ENCODE measurements around the gene CCL19.

The CCL19 gene

DNA sequence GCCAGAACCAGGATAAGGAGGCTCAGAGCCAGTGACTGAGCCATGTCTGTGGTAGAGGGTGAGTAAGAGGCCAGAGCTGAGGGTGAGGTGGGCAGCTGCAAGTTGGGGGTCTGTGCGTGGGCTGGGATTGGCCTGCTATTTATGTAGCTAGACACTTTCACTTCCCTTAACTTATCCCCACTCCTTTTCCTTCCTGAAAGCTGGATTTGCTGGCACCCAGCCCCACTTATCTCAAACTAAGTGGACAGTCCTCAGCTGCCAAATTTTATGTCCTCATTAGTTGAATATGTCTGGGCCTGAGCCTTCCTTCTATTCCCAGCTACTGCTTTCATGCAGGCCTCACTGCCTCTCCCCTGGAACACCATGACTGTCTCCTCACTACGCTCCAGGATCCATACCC lies 18.9 kb upstream of the CCL19 start, which contains the start of gene CCL21:
TSS of gene CCL21 (minus strand) at position 114 of the 400 bp plus-strand sequence. CDS start at position 44, 70 bp downstream.
- ATAC-seq (ENCODE audit: low read depth) (no peak), DNase-seq (ENCODE audit: low spot score) (no peak)
- H3K36me3 ChIP-seq (ENCODE audit: low read depth), result no peaks in the 10 kb centered on the region
- no peaks in the 10 kb centered on the region for H3K9me3 ChIP-seq (ENCODE audit: severe bottlenecking)
- TF ChIP-seq, protein P1, sequence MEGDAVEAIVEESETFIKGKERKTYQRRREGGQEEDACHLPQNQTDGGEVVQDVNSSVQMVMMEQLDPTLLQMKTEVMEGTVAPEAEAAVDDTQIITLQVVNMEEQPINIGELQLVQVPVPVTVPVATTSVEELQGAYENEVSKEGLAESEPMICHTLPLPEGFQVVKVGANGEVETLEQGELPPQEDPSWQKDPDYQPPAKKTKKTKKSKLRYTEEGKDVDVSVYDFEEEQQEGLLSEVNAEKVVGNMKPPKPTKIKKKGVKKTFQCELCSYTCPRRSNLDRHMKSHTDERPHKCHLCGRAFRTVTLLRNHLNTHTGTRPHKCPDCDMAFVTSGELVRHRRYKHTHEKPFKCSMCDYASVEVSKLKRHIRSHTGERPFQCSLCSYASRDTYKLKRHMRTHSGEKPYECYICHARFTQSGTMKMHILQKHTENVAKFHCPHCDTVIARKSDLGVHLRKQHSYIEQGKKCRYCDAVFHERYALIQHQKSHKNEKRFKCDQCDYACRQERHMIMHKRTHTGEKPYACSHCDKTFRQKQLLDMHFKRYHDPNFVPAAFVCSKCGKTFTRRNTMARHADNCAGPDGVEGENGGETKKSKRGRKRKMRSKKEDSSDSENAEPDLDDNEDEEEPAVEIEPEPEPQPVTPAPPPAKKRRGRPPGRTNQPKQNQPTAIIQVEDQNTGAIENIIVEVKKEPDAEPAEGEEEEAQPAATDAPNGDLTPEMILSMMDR (IDR thresholded peaks at IDR 0.05; ENCODE audit: poor library complexity, severe bottlenecking), result no peak
- no peaks in the 10 kb centered on the region for H3K27me3 ChIP-seq (ENCODE audit: insufficient read depth, poor library complexity, severe bottlenecking)
- no peaks in the 10 kb centered on the region for H3K4me1 ChIP-seq (ENCODE audit: insufficient read depth, poor library complexity, severe bottlenecking)
- no peak within 1 kb of the TSS for H3K4me3 ChIP-seq (ENCODE audit: severe bottlenecking)
- no peak within 1 kb of the TSS for H3K27ac ChIP-seq (ENCODE audit: poor library complexity, severe bottlenecking)

DNA sequence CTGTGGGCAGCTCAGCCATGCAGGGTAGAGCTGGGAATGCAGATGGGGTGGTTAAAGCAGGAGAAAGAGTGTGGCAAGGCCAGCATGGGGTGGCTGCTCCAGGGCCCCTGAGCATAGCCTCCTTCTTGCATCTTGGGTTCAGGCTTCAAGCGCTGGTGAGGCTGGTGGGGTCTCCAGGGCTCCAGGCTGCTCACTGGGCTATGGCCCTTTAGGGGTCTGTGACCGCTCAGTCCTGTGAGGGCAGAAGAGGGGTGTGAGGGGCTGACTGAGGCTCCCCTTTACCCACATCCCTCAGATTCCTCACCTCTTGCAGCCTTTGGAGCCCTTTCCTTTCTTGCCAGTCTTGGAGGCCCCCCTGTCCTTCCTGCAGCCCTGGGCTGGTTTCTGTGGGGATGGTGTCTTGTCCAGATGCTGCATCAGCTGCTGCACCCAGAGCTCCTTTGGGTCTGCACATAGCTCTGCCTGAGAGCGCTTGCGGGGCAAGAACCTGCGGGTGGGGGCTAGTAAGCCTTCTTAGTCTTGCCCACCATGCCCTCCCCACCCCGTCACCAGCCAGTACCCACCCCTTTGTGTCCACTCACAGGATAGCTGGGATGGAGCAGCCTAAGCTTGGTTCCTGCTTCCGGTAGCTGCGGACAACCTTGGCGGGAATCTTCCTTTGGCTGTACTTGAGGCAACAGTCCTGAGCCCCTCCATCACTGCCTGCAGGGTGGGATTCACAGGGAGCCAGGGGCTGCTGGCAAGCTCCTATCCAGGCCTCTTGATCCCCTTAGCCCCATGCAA lies 18.3 kb upstream of the CCL19 start:
- Histone ChIP-seq H3K4me1 (ENCODE audit: insufficient read depth, poor library complexity, severe bottlenecking) (no peaks in the 10 kb centered on the region), H3K36me3 (ENCODE audit: low read depth) (no peaks in the 10 kb centered on the region), H3K4me3 (ENCODE audit: severe bottlenecking) (no peak overlapping the region), H3K27ac (ENCODE audit: poor library complexity, severe bottlenecking) (no peak overlapping the region), H3K27me3 (ENCODE audit: insufficient read depth, poor library complexity, severe bottlenecking) (no peaks in the 10 kb centered on the region), H3K9me3 (ENCODE audit: severe bottlenecking) (no peaks in the 10 kb centered on the region)
- ATAC-seq (ENCODE audit: low read depth) (no peak), DNase-seq (ENCODE audit: low spot score) (no peak)
- TF ChIP-seq, protein P1 (IDR thresholded peaks at IDR 0.05; ENCODE audit: poor library complexity, severe bottlenecking), result no peak

DNA sequence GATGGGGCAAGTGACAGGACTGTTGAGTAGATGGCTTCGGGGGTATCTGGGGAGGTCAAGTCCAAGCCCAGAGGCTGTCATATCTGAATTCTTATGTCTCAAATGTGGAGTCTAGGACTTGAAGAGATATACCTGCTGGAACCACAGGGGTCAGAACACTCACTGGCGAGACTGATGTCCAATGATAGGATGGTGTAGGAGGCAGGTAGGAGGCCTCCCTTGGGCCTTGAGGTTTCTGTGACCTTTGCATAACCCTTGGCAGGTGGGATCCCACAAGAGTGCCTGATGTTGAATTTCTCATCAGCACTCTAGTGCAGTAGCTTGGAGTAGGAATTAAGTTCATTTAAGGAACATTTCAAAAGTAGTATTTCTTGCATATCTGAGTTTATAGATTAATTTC lies 16.1 kb upstream of the CCL19 start:
- TF ChIP-seq, protein P1 (IDR thresholded peaks at IDR 0.05; ENCODE audit: poor library complexity, severe bottlenecking), result no peak
- Histone ChIP-seq H3K4me1 (ENCODE audit: insufficient read depth, poor library complexity, severe bottlenecking) (no peaks in the 10 kb centered on the region), H3K4me3 (ENCODE audit: severe bottlenecking) (no peak overlapping the region), H3K9me3 (ENCODE audit: severe bottlenecking) (no peaks in the 10 kb centered on the region), H3K27ac (ENCODE audit: poor library complexity, severe bottlenecking) (no peak overlapping the region), H3K36me3 (ENCODE audit: low read depth) (no peaks in the 10 kb centered on the region), H3K27me3 (ENCODE audit: insufficient read depth, poor library complexity, severe bottlenecking) (no peaks in the 10 kb centered on the region)
- ATAC-seq (ENCODE audit: low read depth) (no peak), DNase-seq (ENCODE audit: low spot score) (no peak)

DNA sequence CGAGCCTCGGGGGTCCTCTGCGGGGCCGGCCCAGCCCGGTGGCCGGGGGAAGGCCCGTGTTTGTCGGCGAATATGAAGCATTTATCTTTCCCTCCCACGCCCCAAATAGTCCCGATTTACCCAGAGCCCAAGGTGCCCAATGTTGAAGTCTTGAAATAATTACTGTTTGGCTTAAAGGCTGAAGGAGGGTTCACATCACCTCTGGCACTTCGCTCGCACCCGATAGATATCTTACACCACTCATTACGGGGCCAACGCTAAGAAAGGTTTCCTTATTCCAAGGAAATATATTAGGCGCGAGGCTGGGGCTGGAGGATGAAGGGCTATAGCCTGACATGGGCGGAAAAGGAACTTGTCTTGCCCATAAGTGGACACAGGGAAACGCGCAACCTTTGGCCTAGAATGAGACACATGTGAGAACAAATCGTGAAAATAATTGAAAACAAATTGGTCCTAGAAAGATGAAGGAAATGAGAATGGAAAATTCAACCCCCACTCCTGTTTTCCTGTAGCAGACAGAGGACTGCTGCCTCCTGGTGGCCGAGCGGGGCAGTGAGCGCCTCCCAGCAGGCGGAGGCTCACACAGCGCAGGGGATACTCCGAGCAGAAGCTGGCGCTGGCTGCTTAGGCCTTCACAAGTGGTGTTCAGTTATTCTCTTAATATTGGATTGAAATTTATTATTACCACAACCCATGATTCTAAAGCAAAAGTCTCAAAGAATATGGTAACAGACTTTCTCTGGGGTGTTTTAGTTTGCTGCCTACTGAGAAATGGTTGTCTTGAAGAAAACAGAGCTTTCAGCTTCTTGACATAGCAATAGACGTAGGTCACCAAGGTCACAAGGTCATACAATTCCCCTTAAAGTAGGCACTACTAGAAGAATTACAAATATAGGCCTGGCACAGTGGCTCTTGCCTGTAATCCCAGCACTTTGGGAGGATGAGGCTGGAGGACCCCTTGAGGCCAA lies 11.0 kb upstream of the CCL19 start:
- H3K36me3 ChIP-seq (ENCODE audit: low read depth), result no peaks in the 10 kb centered on the region
- ATAC-seq (ENCODE audit: low read depth) (peak; percentile 73), DNase-seq (ENCODE audit: low spot score) (no peak)
- H3K27me3 ChIP-seq (ENCODE audit: insufficient read depth, poor library complexity, severe bottlenecking), result no peaks in the 10 kb centered on the region
- TF ChIP-seq, protein P1 (IDR thresholded peaks at IDR 0.05; ENCODE audit: poor library complexity, severe bottlenecking), result peak; percentile 67
- no peak overlapping the region for H3K27ac ChIP-seq (ENCODE audit: poor library complexity, severe bottlenecking)
- peak overlapping the region; percentile 38 for H3K4me3 ChIP-seq (ENCODE audit: severe bottlenecking)
- no peaks in the 10 kb centered on the region for H3K4me1 ChIP-seq (ENCODE audit: insufficient read depth, poor library complexity, severe bottlenecking)
- no peaks in the 10 kb centered on the region for H3K9me3 ChIP-seq (ENCODE audit: severe bottlenecking)

Data from RWPE2 (cell line).